PC-9 (cell line): Measurements from ENCODE around the gene DLK1. TPM values are rescaled to one million over a fixed set of nuclear protein-coding genes. Genes with fewer than 3 reads are reported as not detected.

Experiments
- BruUV-seq: library from RNA; stranded (reverse); fragments of 400-500 nt; replicated peaks from 2 replicates; lab custom pipeline; 2021; lab: Mats Ljungman, UMichigan
- CTCF ChIA-PET: fragments of 300-600 bp; sonication (Branson Sonifier 250); formaldehyde crosslinking; loops from one replicate; lab custom pipeline; 2022; ENCODE audit warnings: antibody characterized with exemption; lab: Charles Lee
- POLR2A ChIA-PET: fragments of 300-600 bp; sonication (Branson Sonifier 250); formaldehyde crosslinking; loops from one replicate; lab custom pipeline; 2022; ENCODE audit warnings: antibody characterized with exemption; ENCODE audit not compliant: unreplicated experiment; lab: Charles Lee
- DNase-seq, 2 experiments: peaks; one replicate each; pipeline versions ENCODE4 v3.0.0 to v3.0.0-alpha.2; 2015 to 2022; ENCODE audit warnings: mixed read lengths in 1 of 2
- H2AFZ ChIP-seq: fragments of 200-600 bp; sonication (generic); 2 replicates; pipeline ENCODE4 v1.8.1; 2017; ENCODE audit warnings: antibody characterized with exemption
- H3F3A ChIP-seq: fragments of 200-600 bp; sonication (generic); 2 replicates; pipeline ENCODE4 v1.8.1; 2017; ENCODE audit warnings: antibody characterized with exemption, mild to moderate bottlenecking, low read depth; ENCODE audit not compliant: insufficient read depth
- H3K27ac ChIP-seq: fragments of 200-600 bp; sonication (generic); 2 replicates; pipeline ENCODE4 v1.6.1; 2016; ENCODE audit warnings: mixed run types
- H3K27me3 ChIP-seq: fragments of 200-600 bp; sonication (generic); 2 replicates; pipeline ENCODE4 v1.6.1; 2016; ENCODE audit warnings: low read depth, mixed run types; ENCODE audit not compliant: insufficient read depth
- H3K36me3 ChIP-seq: fragments of 200-600 bp; sonication (generic); 2 replicates; pipeline ENCODE4 v1.6.1; 2016; ENCODE audit warnings: low read depth, mixed run types
- H3K4me1 ChIP-seq: fragments of 200-600 bp; sonication (generic); replicated peaks from 2 replicates; pipeline ENCODE4 v1.6.1; 2016; ENCODE audit warnings: mixed run types; ENCODE audit not compliant: insufficient read depth
- H3K4me2 ChIP-seq: fragments of 200-600 bp; sonication (generic); 2 replicates; pipeline ENCODE4 v1.6.1; 2017; ENCODE audit warnings: mixed run types
- H3K4me3 ChIP-seq: fragments of 200-600 bp; sonication (generic); 2 replicates; pipeline ENCODE4 v1.6.1; 2016; ENCODE audit warnings: mixed run types
- H3K79me2 ChIP-seq: fragments of 200-600 bp; sonication (generic); 2 replicates; pipeline ENCODE4 v1.6.1; 2017; ENCODE audit warnings: low read depth, mixed run types
- H3K9me2 ChIP-seq: fragments of 200-600 bp; sonication (generic); 2 replicates; pipeline ENCODE4 v1.8.1; 2017; ENCODE audit warnings: mild to moderate bottlenecking; ENCODE audit not compliant: insufficient read depth
- H3K9me3 ChIP-seq: fragments of 200-600 bp; sonication (generic); 2 replicates; pipeline ENCODE4 v1.8.1; 2016; ENCODE audit warnings: low read depth; ENCODE audit not compliant: insufficient read depth
- H4K20me1 ChIP-seq: fragments of 200-600 bp; sonication (generic); 2 replicates; pipeline ENCODE4 v1.8.1; 2017; ENCODE audit not compliant: insufficient read depth
- CTCF ChIP-seq: fragments of 200-600 bp; sonication (generic); conservative IDR thresholded peaks from 2 replicates; pipeline ENCODE4 v1.6.1; 2017; ENCODE audit warnings: mixed run types, antibody characterized with exemption, mild to moderate bottlenecking, moderate library complexity
- EZH2 ChIP-seq: fragments of 200-600 bp; sonication (generic); IDR thresholded peaks from 2 replicates; pipeline ENCODE4 v1.8.0; 2017; ENCODE audit warnings: antibody characterized with exemption, low read depth
- intact Hi-C: fragments of 100-400 bp; cut with micrococcal nuclease; formaldehyde crosslinking; loops from one replicate; pipeline ENCODE4 v1.10.0; 2022; ENCODE audit not compliant: unreplicated experiment
- total RNA-seq: library from RNA; stranded (reverse); gene quantifications from 2 replicates; pipeline ENCODE4 v1.2.3, GENCODE V29; 2021

DLK1 gene
- total RNA-seq, 1 experiment from 2014 or later, result not detected

GRCh38 chr14:100701314-100701713, 25.4 kb upstream of the DLK1 start:
- BruUV-seq, result no TSS peak
- DNase-seq, result no peak
- Histone ChIP-seq H3K27me3 (0 out of 2 replicates have a peak, but pooled peaks cover 5% of the 10 kb centered on the region), H3K4me1 (no peaks in the 10 kb centered on the region; the same call in 1 of the 2 replicates), H2AFZ (no peak overlapping the region), H3K9me3 (no peaks in the 10 kb centered on the region), H3K9me2 (no peaks in the 10 kb centered on the region), H3F3A (no peaks in the 10 kb centered on the region), H3K4me3 (no peak overlapping the region), H3K79me2 (no peaks in the 10 kb centered on the region), H3K27ac (no peak overlapping the region), H3K36me3 (no peaks in the 10 kb centered on the region), H3K4me2 (no peak overlapping the region), H4K20me1 (no peaks in the 10 kb centered on the region)
- intact Hi-C loops, result no loop called here
- CTCF ChIA-PET, result no interaction called here
- TF ChIP-seq EZH2, result no peak
- no peak for TF ChIP-seq CTCF
- POLR2A ChIA-PET, result no interaction called here

GRCh38 chr14:100702590-100702989, 24.1 kb upstream of the DLK1 start:
- no peak for TF ChIP-seq EZH2
- TF ChIP-seq CTCF, result no peak
- CTCF ChIA-PET, result no interaction called here
- POLR2A ChIA-PET, result no interaction called here

GRCh38 chr14:100703386-100704220, 23.1 kb upstream of the DLK1 start:
- H3K79me2 ChIP-seq, result no peaks in the 10 kb centered on the region
- 0 out of 2 replicates have a peak, but pooled peaks cover 5% of the 10 kb centered on the region for H3K27me3 ChIP-seq
- no peaks in the 10 kb centered on the region for H3K9me2 ChIP-seq
- BruUV-seq, result no TSS peak
- H3K4me1 ChIP-seq, result no peaks in the 10 kb centered on the region; the same call in 1 of the 2 replicates
- H4K20me1 ChIP-seq, result no peaks in the 10 kb centered on the region
- no peak overlapping the region for H3K27ac ChIP-seq
- TF ChIP-seq EZH2, result no peak
- no peak for TF ChIP-seq CTCF
- ChIA-PET POLR2A (no interaction called here), CTCF (no interaction called here)
- no peak overlapping the region for H3K4me3 ChIP-seq
- H3K36me3 ChIP-seq, result no peaks in the 10 kb centered on the region
- peak in 1 of 2 experiments; percentile 27 for DNase-seq
- H3F3A ChIP-seq, result no peaks in the 10 kb centered on the region
- no peaks in the 10 kb centered on the region for H3K9me3 ChIP-seq
- H2AFZ ChIP-seq, result no peak overlapping the region
- intact Hi-C loops, result no loop called here
- H3K4me2 ChIP-seq, result no peak overlapping the region

More at GRCh38 chr14:100702590-100702989, 24.1 kb upstream of the DLK1 start:
- H3K79me2 ChIP-seq, result no peaks in the 10 kb centered on the region
- no TSS peak for BruUV-seq
- H3K27me3 ChIP-seq, result 0 out of 2 replicates have a peak, but pooled peaks cover 5% of the 10 kb centered on the region
- H3F3A ChIP-seq, result no peaks in the 10 kb centered on the region
- no peaks in the 10 kb centered on the region for H3K9me2 ChIP-seq
- no peak overlapping the region for H2AFZ ChIP-seq
- DNase-seq, result no peak
- H3K4me1 ChIP-seq, result no peaks in the 10 kb centered on the region; the same call in 1 of the 2 replicates
- intact Hi-C loops, result no loop called here
- H3K36me3 ChIP-seq, result no peaks in the 10 kb centered on the region
- H3K27ac ChIP-seq, result no peak overlapping the region
- H4K20me1 ChIP-seq, result no peaks in the 10 kb centered on the region
- H3K4me2 ChIP-seq, result no peak overlapping the region
- H3K9me3 ChIP-seq, result no peaks in the 10 kb centered on the region
- no peak overlapping the region for H3K4me3 ChIP-seq
